HCT116 (cell line): Measurements from ENCODE around the gene CASP10. TPM values are rescaled to one million over a fixed set of nuclear protein-coding genes. Genes with fewer than 3 reads are reported as not detected.
A peak's percentile ranks its signal among the peaks of the same experiment; 100 is the strongest.

Experiments used
- ATAC-seq: fragments of 200-7000 bp; cut with Tn5 transposase; 2 replicates; pipeline ENCODE4 v1.9.1; 2020; ENCODE audit warnings: mild to moderate bottlenecking, moderate library complexity
- BruUV-seq: library from RNA; stranded (reverse); fragments of 400-500 nt; replicated peaks from 2 replicates; lab custom pipeline; 2021; lab: Mats Ljungman, UMichigan
- CTCF ChIA-PET: fragments of 300-600 bp; sonication (Branson Sonifier 250); formaldehyde crosslinking; loops from one replicate; lab custom pipeline; 2021; ENCODE audit warnings: antibody characterized with exemption; lab: Charles Lee
- POLR2A ChIA-PET: fragments of 300-600, 350-600 bp; sonication (Branson Sonifier 250); formaldehyde crosslinking; loops from one replicate; lab custom pipeline; 2021; ENCODE audit warnings: antibody characterized with exemption; lab: Charles Lee
- RAD21 ChIA-PET, 2 experiments: fragments of 300-600 bp; sonication (Branson Sonifier 250); formaldehyde crosslinking; loops; one replicate each; lab custom pipeline; 2023; ENCODE audit warnings: low total read pairs in 2 of 2; ENCODE audit not compliant: uncharacterized antibody in 2 of 2, unreplicated experiment in 2 of 2, low non-redundant PET in 1 of 2; lab: Charles Lee
- DNase-seq: peaks from one replicate; pipeline ENCODE4 v3.0.0-alpha.2; 2010; ENCODE audit warnings: low read depth, low spot score
- H2AFZ ChIP-seq: fragments of 200-600 bp; shearing (Covaris generic), sonication (generic); 2 replicates; pipeline ENCODE4 v1.6.1; 2017; ENCODE audit warnings: low read depth, mixed run types, mixed read lengths, antibody characterized with exemption, low read length; ENCODE audit not compliant: poor library complexity, severe bottlenecking
- H3K27ac ChIP-seq: 2 replicates; pipeline ENCODE4 v1.5.1; 2012; ENCODE audit warnings: low read depth, low read length
- H3K27me3 ChIP-seq: fragments of 200-600 bp; sonication (generic); 2 replicates; pipeline ENCODE4 v1.6.1; 2016; ENCODE audit warnings: mixed run types, low read length, mixed read lengths; ENCODE audit not compliant: insufficient read depth
- H3K36me3 ChIP-seq, 2 experiments: fragments of 200-500 bp in 1 of 2; fragments of 200-600 bp in 1 of 2; sonication (Bioruptor generic) in 1 of 2; sonication (generic) in 1 of 2; 2 replicates each; pipeline versions ENCODE4 v1.5.1 to v1.6.1; 2014 to 2016; ENCODE audit warnings: low read length in 2 of 2, inconsistent platforms in 1 of 2, mixed read lengths in 1 of 2, mixed run types in 1 of 2; ENCODE audit not compliant: insufficient read depth in 2 of 2, control insufficient read depth in 1 of 2
- H3K4me1 ChIP-seq, 2 experiments: fragments of 200-600 bp in 1 of 2; sonication (generic) in 1 of 2; 2 replicates each; pipeline versions ENCODE4 v1.5.1 to v1.6.1; 2012 to 2017; ENCODE audit warnings: low read length in 2 of 2, inconsistent platforms in 1 of 2, mild to moderate bottlenecking in 1 of 2, mixed read lengths in 1 of 2, mixed run types in 1 of 2, moderate library complexity in 1 of 2; ENCODE audit not compliant: insufficient read depth in 2 of 2, control insufficient read depth in 1 of 2
- H3K4me2 ChIP-seq: fragments of 200-600 bp; sonication (generic); 2 replicates; pipeline ENCODE4 v1.6.1; 2017; ENCODE audit warnings: mixed run types, low read length, mixed read lengths
- H3K4me3 ChIP-seq, 2 experiments: fragments of 200-600 bp in 1 of 2; sonication (generic) in 1 of 2; replicated peaks in 1 of 2; 2 replicates each; pipeline ENCODE4 v1.5.1; 2011 to 2016; ENCODE audit warnings: low read length in 2 of 2, control low read depth in 1 of 2, low read depth in 1 of 2, mild to moderate bottlenecking in 1 of 2, mixed read lengths in 1 of 2, mixed run types in 1 of 2
- H3K79me2 ChIP-seq: fragments of 200-600 bp; sonication (generic); 2 replicates; pipeline ENCODE4 v1.6.1; 2017; ENCODE audit warnings: mild to moderate bottlenecking, mixed run types, low read length, moderate library complexity, mixed read lengths; ENCODE audit not compliant: insufficient read depth
- H3K9ac ChIP-seq: fragments of 200-600 bp; sonication (generic); 2 replicates; pipeline ENCODE4 v1.6.1; 2016; ENCODE audit warnings: low read length, mixed read lengths
- H3K9me2 ChIP-seq: fragments of 200-600 bp; sonication (generic), shearing (Covaris generic); 2 replicates; pipeline ENCODE4 v1.6.1; 2017; ENCODE audit warnings: mixed run types, mild to moderate bottlenecking, moderate library complexity; ENCODE audit not compliant: insufficient read depth
- H3K9me3 ChIP-seq, 2 experiments: fragments of 200-500 bp in 1 of 2; fragments of 200-600 bp in 1 of 2; sonication (Bioruptor generic) in 1 of 2; sonication (generic) in 1 of 2; 2 replicates each; pipeline ENCODE4 v1.6.1; 2014 to 2017; ENCODE audit warnings: low read length in 2 of 2, mixed read lengths in 2 of 2, inconsistent platforms in 1 of 2, low read depth in 1 of 2, mild to moderate bottlenecking in 1 of 2, mixed run types in 1 of 2, moderate library complexity in 1 of 2; ENCODE audit not compliant: control insufficient read depth in 1 of 2, insufficient read depth in 1 of 2
- H4K20me1 ChIP-seq: fragments of 200-600 bp; sonication (generic), shearing (Covaris generic); 2 replicates; pipeline ENCODE4 v1.6.1; 2017; ENCODE audit warnings: mixed run types, mild to moderate bottlenecking, moderate library complexity; ENCODE audit not compliant: insufficient read depth
- CBX3 ChIP-seq: IDR thresholded peaks from 2 replicates; pipeline ENCODE4 v1.6.1; 2012; ENCODE audit warnings: low read depth
- CEBPB ChIP-seq: IDR thresholded peaks from 2 replicates; pipeline ENCODE4 v1.6.1; 2012; ENCODE audit warnings: low read depth
- CTCF ChIP-seq, 3 experiments: fragments of 200-600 bp in 1 of 3; sonication (generic) in 1 of 3; IDR thresholded peaks in 2 of 3; conservative IDR thresholded peaks in 1 of 3; 2 replicates each; pipeline ENCODE4 v1.5.1; 2012 to 2017; ENCODE audit warnings: low read depth in 2 of 3, low read length in 2 of 3, antibody characterized with exemption in 1 of 3, borderline replicate concordance in 1 of 3, control low read depth in 1 of 3, mild to moderate bottlenecking in 1 of 3, mixed read lengths in 1 of 3, mixed run types in 1 of 3, moderate library complexity in 1 of 3; ENCODE audit not compliant: insufficient read depth in 1 of 3
- EGR1 ChIP-seq: IDR thresholded peaks from 2 replicates; pipeline ENCODE4 v1.6.1; 2012; ENCODE audit warnings: low read depth
- EZH2 ChIP-seq: fragments of 200-600 bp; sonication (generic); IDR thresholded peaks from 2 replicates; pipeline ENCODE4 v1.6.1; 2017; ENCODE audit warnings: antibody characterized with exemption, mixed run types
- EZH2phosphoT487 ChIP-seq: fragments of 200-600 bp; IDR thresholded peaks from 2 replicates; pipeline ENCODE4 v1.6.1; 2018; ENCODE audit warnings: antibody characterized with exemption, borderline replicate concordance
- FOSL1 ChIP-seq: IDR thresholded peaks from 2 replicates; pipeline ENCODE4 v1.6.1; 2012; ENCODE audit warnings: low read depth
- JUND ChIP-seq: IDR thresholded peaks from 2 replicates; pipeline ENCODE4 v1.6.1; 2012
- MAX ChIP-seq: IDR thresholded peaks from 2 replicates; pipeline ENCODE4 v1.6.1; 2012
- POLR2A ChIP-seq: IDR thresholded peaks from 2 replicates; pipeline ENCODE4 v1.7.0; 2011; ENCODE audit warnings: borderline replicate concordance; ENCODE audit not compliant: insufficient read depth, insufficient read length; ENCODE audit errors: extremely low read depth
- POLR2AphosphoS5 ChIP-seq: IDR thresholded peaks from 2 replicates; pipeline ENCODE4 v1.6.1; 2011; ENCODE audit warnings: mild to moderate bottlenecking, low read depth, low read length, moderate library complexity
- RAD21 ChIP-seq: IDR thresholded peaks from 2 replicates; pipeline ENCODE4 v1.6.1; 2012; ENCODE audit warnings: low read depth, mild to moderate bottlenecking
- SIN3A ChIP-seq: IDR thresholded peaks from 2 replicates; pipeline ENCODE4 v1.6.1; 2012; ENCODE audit warnings: low read depth
- SP1 ChIP-seq: IDR thresholded peaks from 2 replicates; pipeline ENCODE4 v1.6.1; 2012; ENCODE audit warnings: low read depth
- SRF ChIP-seq: IDR thresholded peaks from 2 replicates; pipeline ENCODE4 v1.6.1; 2012; ENCODE audit warnings: low read depth
- TCF7L2 ChIP-seq: IDR thresholded peaks from 2 replicates; pipeline ENCODE4 v1.7.0; 2011; ENCODE audit warnings: borderline replicate concordance, inconsistent platforms; ENCODE audit not compliant: insufficient read depth, insufficient read length; ENCODE audit errors: extremely low read depth
- ZFX ChIP-seq: fragments of 450-650 bp; IDR thresholded peaks from 2 replicates; pipeline ENCODE4 v1.6.1; 2017
- intact Hi-C: fragments of 100-400 bp; cut with micrococcal nuclease; formaldehyde crosslinking; loops from 2 replicates; pipeline ENCODE4 v1.10.0; 2022
- total RNA-seq: library from RNA; stranded (reverse); gene quantifications from one replicate; pipeline ENCODE4 v1.2.1, GENCODE V29; 2021; ENCODE audit not compliant: unreplicated experiment
- TF ChIP-seq, protein P1 (sequence below): IDR thresholded peaks from 2 replicates; pipeline ENCODE4 v1.6.1; 2012; ENCODE audit warnings: low read depth
- TF ChIP-seq, protein P2 (sequence below): IDR thresholded peaks from 2 replicates; pipeline ENCODE4 v1.6.1; 2011; ENCODE audit warnings: mild to moderate bottlenecking, low read length, moderate library complexity; ENCODE audit not compliant: insufficient replicate concordance; ENCODE audit errors: extremely low read depth

Gene CASP10
- total RNA-seq, 1 experiment from 2014 or later = 2.6 TPM

GRCh38 chr2:201231781-201232466 lies 49.0 kb downstream of the CASP10 start:
- TSS peak; percentile 91 for BruUV-seq
- ChIA-PET RAD21 (interaction anchor here (1.2 to 1.4 kb wide), 7 partner anchors 49 to 342 kb away, joined by 3 to 8 read pairs (median 5); partner anchors contain the start of genes CASP10 (in 1 of the 2) and NIF3L1 (in 1 of the 2)), POLR2A (interaction anchor here (0.8 to 2.0 kb wide), 6 partner anchors 23 to 549 kb away, joined by 3 to 13 read pairs (median 7); partner anchors contain the start of genes ALS2, CASP10, CFLAR and NIF3L1), CTCF (interaction anchor here (0.6 to 2.6 kb wide), 37 partner anchors 11 to 750 kb away, joined by 3 to 59 read pairs (median 5); partner anchors contain the start of genes ALS2, CASP10, FLACC1 and NIF3L1)
- Histone ChIP-seq H3K27me3 (no peaks in the 10 kb centered on the region), H3K79me2 (peaks cover 33% of the 10 kb centered on the region), H2AFZ (peak overlapping the region; percentile 49), H3K27ac (peak overlapping the region; percentile 26), H3K4me3 (peak overlapping the region; percentile 74 to 83), H4K20me1 (no peaks in the 10 kb centered on the region), H3K4me1 (peaks cover 15 to 22% of the 10 kb centered on the region in 2 experiments), H3K9me3 (no peaks in the 10 kb centered on the region), H3K9me2 (no peaks in the 10 kb centered on the region), H3K9ac (peak overlapping the region; percentile 60), H3K4me2 (peak overlapping the region; percentile 84), H3K36me3 (no peaks in the 10 kb centered on the region)
- ATAC-seq (peak; percentile 65), DNase-seq (peak; percentile 92)
- intact Hi-C loops = loop anchor here (1.0 to 10.0 kb wide), 7 partner anchors 49 to 410 kb away; partner anchors contain the start of genes CASP10, HYCC2, STRADB and TMEM237
- TF ChIP-seq POLR2A = peak; percentile 66
- TF ChIP-seq SIN3A = peak; percentile 68
- TF ChIP-seq, protein P1, sequence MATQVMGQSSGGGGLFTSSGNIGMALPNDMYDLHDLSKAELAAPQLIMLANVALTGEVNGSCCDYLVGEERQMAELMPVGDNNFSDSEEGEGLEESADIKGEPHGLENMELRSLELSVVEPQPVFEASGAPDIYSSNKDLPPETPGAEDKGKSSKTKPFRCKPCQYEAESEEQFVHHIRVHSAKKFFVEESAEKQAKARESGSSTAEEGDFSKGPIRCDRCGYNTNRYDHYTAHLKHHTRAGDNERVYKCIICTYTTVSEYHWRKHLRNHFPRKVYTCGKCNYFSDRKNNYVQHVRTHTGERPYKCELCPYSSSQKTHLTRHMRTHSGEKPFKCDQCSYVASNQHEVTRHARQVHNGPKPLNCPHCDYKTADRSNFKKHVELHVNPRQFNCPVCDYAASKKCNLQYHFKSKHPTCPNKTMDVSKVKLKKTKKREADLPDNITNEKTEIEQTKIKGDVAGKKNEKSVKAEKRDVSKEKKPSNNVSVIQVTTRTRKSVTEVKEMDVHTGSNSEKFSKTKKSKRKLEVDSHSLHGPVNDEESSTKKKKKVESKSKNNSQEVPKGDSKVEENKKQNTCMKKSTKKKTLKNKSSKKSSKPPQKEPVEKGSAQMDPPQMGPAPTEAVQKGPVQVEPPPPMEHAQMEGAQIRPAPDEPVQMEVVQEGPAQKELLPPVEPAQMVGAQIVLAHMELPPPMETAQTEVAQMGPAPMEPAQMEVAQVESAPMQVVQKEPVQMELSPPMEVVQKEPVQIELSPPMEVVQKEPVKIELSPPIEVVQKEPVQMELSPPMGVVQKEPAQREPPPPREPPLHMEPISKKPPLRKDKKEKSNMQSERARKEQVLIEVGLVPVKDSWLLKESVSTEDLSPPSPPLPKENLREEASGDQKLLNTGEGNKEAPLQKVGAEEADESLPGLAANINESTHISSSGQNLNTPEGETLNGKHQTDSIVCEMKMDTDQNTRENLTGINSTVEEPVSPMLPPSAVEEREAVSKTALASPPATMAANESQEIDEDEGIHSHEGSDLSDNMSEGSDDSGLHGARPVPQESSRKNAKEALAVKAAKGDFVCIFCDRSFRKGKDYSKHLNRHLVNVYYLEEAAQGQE = no peak
- 0 out of 2 replicates have a peak, but pooled peaks have one; percentile 21 for TF ChIP-seq SRF
- TF ChIP-seq CEBPB = no peak
- TF ChIP-seq ZFX = no peak
- 0 out of 2 replicates have a peak, but pooled peaks have one; percentile 39 for TF ChIP-seq EGR1
- TF ChIP-seq CTCF (IDR thresholded peaks at IDR 0.05 in 2 of 3, conservative IDR thresholded peaks at IDR 0.05 in 1 of 3; ENCODE audit: borderline replicate concordance in 1 of 3, insufficient read depth in 1 of 3, low read depth in 2 of 3, low read length in 2 of 3) = peak; percentile 91 to 94 (median 91)
- no peak for TF ChIP-seq JUND
- peak; percentile 94 for TF ChIP-seq RAD21
- TF ChIP-seq MAX = peak; percentile 72
- TF ChIP-seq TCF7L2 = no peak
- TF ChIP-seq EZH2phosphoT487 = no peak
- TF ChIP-seq CBX3 = peak; percentile 92; the same call in 1 of the 2 replicates
- peak; percentile 32 for TF ChIP-seq SP1
- TF ChIP-seq FOSL1 = 0 out of 2 replicates have a peak, but pooled peaks have one; percentile 25
- peak; percentile 83 for TF ChIP-seq POLR2AphosphoS5
- TF ChIP-seq, protein P2, sequence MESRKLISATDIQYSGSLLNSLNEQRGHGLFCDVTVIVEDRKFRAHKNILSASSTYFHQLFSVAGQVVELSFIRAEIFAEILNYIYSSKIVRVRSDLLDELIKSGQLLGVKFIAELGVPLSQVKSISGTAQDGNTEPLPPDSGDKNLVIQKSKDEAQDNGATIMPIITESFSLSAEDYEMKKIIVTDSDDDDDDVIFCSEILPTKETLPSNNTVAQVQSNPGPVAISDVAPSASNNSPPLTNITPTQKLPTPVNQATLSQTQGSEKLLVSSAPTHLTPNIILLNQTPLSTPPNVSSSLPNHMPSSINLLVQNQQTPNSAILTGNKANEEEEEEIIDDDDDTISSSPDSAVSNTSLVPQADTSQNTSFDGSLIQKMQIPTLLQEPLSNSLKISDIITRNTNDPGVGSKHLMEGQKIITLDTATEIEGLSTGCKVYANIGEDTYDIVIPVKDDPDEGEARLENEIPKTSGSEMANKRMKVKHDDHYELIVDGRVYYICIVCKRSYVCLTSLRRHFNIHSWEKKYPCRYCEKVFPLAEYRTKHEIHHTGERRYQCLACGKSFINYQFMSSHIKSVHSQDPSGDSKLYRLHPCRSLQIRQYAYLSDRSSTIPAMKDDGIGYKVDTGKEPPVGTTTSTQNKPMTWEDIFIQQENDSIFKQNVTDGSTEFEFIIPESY = no peak
- TF ChIP-seq EZH2 = no peak
